ENCODE measurements around the gene ASNSD1. TPM values are rescaled to one million over a fixed set of nuclear protein-coding genes. Genes with fewer than 3 reads are reported as not detected.

Gene ASNSD1
- total and polyA plus RNA-seq, 9 donors = 38.5 to 61.9 (median 44.0) TPM

DNA sequence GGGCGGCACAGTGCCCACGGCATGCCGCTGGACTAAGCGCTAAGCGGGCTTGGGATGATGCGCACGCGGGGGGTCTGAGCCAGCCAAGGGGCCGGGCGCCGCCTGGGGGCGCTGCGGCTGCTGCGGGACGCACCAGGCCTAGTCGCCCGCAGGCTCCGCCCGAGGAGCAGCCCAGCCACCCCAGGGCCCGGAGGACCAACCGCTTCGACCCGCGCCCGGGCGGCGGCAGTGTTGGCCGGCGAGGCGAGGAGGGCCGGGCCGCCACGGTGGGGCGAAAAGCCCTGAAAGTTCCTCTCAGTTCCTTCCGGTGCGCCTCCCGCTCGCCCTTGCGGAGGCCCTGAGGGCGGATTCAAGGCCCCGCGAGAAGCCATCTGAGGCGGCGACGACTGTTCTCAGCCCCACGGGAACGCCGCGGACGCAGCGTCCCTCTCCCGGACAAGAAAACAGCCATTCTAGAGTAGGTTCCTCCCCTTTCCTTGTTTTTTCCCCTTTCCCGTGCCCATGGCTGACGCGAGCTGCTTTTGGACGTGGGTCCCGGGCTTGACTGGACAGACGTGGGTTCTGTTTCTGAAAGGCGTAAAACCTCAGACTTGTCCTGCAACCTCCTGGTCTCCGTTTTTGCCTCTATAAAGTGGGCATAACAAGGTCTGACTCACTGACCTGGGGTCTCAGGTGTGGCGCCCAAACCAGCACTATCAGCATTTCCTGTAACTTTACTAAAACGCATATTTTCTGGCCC, 13.3 kb downstream of the ASNSD1 start, which contains the start of gene ANKAR:
ANKAR (plus strand) TSS at position 297 of the 739 bp plus-strand sequence. CDS start 1,821 bp downstream, outside the sequence.
- TF ChIP-seq POLR2A (IDR thresholded peaks at IDR 0.05) (peak; percentile 60), EP300 (IDR thresholded peaks at IDR 0.05) (no peak)
- TF ChIP-seq, protein P1, sequence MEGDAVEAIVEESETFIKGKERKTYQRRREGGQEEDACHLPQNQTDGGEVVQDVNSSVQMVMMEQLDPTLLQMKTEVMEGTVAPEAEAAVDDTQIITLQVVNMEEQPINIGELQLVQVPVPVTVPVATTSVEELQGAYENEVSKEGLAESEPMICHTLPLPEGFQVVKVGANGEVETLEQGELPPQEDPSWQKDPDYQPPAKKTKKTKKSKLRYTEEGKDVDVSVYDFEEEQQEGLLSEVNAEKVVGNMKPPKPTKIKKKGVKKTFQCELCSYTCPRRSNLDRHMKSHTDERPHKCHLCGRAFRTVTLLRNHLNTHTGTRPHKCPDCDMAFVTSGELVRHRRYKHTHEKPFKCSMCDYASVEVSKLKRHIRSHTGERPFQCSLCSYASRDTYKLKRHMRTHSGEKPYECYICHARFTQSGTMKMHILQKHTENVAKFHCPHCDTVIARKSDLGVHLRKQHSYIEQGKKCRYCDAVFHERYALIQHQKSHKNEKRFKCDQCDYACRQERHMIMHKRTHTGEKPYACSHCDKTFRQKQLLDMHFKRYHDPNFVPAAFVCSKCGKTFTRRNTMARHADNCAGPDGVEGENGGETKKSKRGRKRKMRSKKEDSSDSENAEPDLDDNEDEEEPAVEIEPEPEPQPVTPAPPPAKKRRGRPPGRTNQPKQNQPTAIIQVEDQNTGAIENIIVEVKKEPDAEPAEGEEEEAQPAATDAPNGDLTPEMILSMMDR (IDR thresholded peaks at IDR 0.05) = peak; percentile 89 to 96 (median 91)
- Histone ChIP-seq H3K9me3 (no peaks in the 10 kb centered on the region), H3K27ac (peak within 1 kb of the TSS; percentile 93 to 94), H3K36me3 (no peaks in the 10 kb centered on the region), H3K4me1 (ENCODE audit: insufficient read depth) (peaks cover 3% of the 10 kb centered on the region), H3K27me3 (no peaks in the 10 kb centered on the region), H3K4me3 (peak within 1 kb of the TSS; percentile 57)
- DNase-seq = peak; percentile 90 to 95 (median 93)
- 0 to 1% (median 0%) methylated on average over 32 to 62 of the region's 62 CpGs for WGBS, 3 donors
- intact Hi-C loops (cut with DNase I) = no loop called here

DNA sequence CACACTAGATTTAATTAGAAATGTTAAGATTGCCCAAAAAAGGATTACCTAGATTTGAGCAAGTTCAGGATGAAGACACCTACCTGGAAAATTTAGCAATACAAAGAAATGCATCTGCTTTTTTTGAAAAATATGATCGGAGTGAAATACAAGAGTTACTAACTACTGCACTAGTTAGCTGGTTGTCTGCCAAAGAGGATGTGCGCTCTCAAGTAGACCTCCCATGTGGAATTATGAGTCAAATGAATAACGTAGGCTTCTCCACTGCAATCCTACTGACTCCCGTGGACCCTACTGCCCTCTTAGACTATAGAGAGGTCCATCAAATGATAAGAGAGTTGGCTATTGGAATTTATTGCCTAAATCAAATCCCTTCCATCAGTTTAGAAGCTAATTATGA, 15.2 kb downstream of the ASNSD1 start:
- peak in 1 of 5 donors; percentile 36 for DNase-seq
- TF ChIP-seq POLR2A (IDR thresholded peaks at IDR 0.05) = no peak
- TF ChIP-seq, protein P1 (IDR thresholded peaks at IDR 0.05) = no peak
- no peak for TF ChIP-seq EP300 (IDR thresholded peaks at IDR 0.05)
- WGBS, 3 donors = 56 to 71% (median 62%) methylated on average over 4 of the region's 4 CpGs
- Histone ChIP-seq H3K27me3 (no peaks in the 10 kb centered on the region), H3K4me3 (no peak overlapping the region), H3K27ac (no peak overlapping the region), H3K4me1 (ENCODE audit: insufficient read depth) (peaks cover 5% of the 10 kb centered on the region), H3K36me3 (no peaks in the 10 kb centered on the region), H3K9me3 (no peaks in the 10 kb centered on the region)
- intact Hi-C loops (cut with DNase I) = no loop called here

DNA sequence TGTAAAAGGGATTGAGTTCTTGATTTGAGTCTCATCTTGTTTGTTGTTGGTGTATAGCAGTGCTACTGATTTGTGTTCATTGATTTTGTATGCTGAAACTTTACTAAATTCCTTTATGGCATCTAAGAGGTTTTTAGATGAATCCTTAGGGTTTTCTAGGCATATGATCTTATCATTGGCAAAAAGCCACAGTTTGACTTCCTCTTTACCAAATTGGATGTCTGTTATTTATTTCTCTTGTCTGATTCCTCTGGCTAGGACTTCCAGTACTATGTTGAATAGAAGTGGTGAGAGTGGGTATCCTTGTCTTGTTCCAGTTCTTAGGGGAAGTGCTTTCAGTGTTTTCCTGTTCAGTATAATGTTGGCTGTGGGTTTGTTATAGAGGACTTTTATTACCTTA, 18.0 kb downstream of the ASNSD1 start:
- peaks cover 6% of the 10 kb centered on the region for H3K4me1 ChIP-seq (ENCODE audit: insufficient read depth)
- H3K4me3 ChIP-seq = no peak overlapping the region
- no peak overlapping the region for H3K27ac ChIP-seq
- H3K36me3 ChIP-seq = no peaks in the 10 kb centered on the region
- H3K9me3 ChIP-seq = no peaks in the 10 kb centered on the region
- no peaks in the 10 kb centered on the region for H3K27me3 ChIP-seq
- DNase-seq = no peak
- TF ChIP-seq EP300 (IDR thresholded peaks at IDR 0.05) = no peak
- TF ChIP-seq POLR2A (IDR thresholded peaks at IDR 0.05) = no peak
- TF ChIP-seq, protein P1 (IDR thresholded peaks at IDR 0.05) = no peak
- intact Hi-C loops (cut with DNase I) = no loop called here

GRCh38 chr2:189681203-189681602, 19.9 kb downstream of the ASNSD1 start:
- no peak for DNase-seq
- Histone ChIP-seq H3K4me1 (ENCODE audit: insufficient read depth) (peaks cover 8% of the 10 kb centered on the region), H3K27me3 (no peaks in the 10 kb centered on the region), H3K27ac (no peak overlapping the region), H3K4me3 (no peak overlapping the region), H3K36me3 (no peaks in the 10 kb centered on the region), H3K9me3 (no peaks in the 10 kb centered on the region)
- WGBS, 3 donors = 96 to 100% (median 97%) methylated on average over 1 of the region's 1 CpG
- TF ChIP-seq EP300 (IDR thresholded peaks at IDR 0.05) (no peak), POLR2A (IDR thresholded peaks at IDR 0.05) (no peak)
- TF ChIP-seq, protein P1 (IDR thresholded peaks at IDR 0.05) = no peak
- intact Hi-C loops (cut with DNase I) = no loop called here

All from ovary (tissue), 9 donors.